Suppressor macrophage treated with lipopolysaccharide for 1 hour (primary cell): ENCODE measurements around the gene CROCC2.

Source experiments
- DNase-seq, 3 donors: peaks; one replicate each; pipeline ENCODE4 v3.0.0-alpha.2; 2020 to 2022

The CROCC2 gene

DNA sequence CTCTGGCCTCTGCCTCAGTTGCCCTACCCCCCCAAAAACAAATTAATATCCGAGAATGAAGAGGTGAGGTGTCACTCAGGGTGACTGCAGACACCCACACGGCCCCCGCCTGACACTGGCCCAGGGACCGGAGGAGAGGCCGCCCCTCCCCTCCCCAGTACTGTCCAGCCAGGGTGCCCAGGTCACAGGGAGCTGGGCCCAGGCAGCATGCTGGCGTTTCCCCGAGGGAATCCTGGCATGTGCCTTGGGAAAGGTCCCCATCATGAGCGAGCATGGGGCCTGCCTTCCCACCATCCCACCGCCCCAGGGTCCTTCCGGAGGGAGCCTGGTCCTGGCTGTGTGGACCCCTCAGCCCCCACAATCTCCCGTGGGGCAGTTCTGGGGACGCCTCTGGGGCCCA, 13.2 kb upstream of the CROCC2 start:
- DNase-seq = no peak

DNA sequence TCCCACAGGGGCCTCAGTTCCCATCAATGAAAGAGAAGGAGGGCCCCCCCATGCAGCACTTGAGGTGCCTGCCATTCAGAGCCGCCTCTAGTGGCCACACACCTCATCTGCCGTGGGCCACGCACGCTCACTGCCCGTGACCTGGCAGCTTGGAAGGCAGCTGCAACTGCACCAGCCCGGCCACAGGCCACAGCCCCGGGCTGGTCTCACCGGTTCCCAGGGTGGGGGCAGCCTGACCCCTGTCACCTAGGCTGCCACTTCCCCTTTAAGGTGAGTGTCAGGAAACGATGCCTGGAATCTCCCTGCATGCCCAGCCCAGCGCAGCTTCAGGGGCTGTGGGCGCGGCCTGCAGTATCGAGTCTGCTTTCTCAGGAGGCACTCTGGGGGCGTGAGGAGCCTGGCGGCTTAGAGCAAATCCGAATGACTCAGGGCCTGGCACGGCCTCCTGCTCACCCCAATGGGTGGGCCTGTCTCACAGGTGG, 12.7 kb upstream of the CROCC2 start:
- DNase-seq = no peak

- no peak for DNase-seq
Measured at GRCh38 chr2:240894006-240894405, 12.1 kb upstream of the CROCC2 start.

DNA sequence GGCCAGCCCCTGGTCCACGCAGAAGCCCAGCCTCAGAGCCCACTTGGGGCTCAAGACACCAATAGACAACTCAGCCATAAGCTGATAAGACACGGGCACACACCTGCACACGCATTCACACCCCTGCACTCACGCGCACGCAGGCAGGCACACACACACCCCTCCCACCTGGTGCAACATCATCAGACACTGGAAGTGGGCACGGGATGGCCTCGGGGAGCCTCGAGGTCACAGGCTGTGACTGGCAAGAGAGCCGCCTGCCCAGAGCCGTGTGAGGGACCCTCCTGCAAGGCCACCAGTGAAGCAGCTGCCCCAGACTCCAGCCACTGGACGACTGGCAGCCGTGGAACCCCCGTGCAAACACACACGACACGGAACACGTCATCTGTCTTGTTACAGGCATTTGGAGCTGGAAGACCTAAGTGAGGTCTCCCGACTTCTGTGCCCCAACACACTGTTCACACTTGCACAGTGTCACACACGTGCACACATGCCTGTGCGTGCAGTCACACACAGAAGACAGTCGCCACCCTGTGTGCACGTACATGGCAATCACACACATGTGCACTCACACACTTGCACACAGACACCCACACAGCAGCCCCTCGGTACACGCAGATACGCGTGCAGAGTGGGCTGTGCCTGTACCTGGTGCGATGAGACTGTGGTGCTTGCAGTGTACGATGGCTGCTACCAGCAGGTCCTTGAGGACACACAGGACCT, 11.1 kb upstream of the CROCC2 start:
- DNase-seq = no peak

DNA sequence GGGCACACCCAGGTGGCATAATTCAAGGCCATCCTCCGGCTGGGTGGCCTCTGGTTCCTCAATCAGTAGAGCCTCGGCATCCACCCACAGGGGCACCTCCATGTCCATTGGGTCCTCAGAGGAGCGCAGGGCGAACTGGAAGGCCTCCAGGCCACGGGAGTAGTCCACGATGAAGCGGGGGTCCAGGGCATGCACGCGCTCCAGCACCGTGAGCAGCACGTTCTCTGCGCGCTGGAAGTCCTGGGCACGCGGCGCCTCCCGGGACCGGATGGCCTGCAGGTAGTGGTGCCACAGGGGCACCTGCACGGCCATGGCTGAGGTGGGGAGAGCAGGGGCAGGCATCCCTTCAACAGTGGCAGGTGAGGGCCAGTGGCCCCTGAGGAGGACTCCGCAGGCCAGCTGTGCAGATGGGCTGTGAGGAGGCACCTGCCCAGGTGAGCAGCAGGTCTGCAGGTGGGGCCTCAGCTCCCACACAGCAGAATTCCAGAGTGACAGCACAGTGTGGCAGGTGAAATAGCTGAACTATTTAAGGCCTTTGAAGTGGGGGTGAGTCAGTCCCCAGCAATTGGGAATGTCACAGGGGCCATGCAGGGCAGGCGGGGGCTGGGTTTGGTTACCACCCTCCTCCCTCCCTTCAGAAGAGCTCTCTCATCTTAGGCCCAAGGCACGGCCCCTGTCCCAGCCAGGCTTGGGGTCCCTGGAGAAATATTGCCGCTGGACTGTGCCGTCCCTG, 10.3 kb upstream of the CROCC2 start, which contains the start of gene MAB21L4:
TSS of gene MAB21L4 (minus strand) at position 501 of the 733 bp plus-strand sequence. CDS start at position 342, 159 bp downstream.
- DNase-seq = no peak

- no peak for DNase-seq
Measured at GRCh38 chr2:240896394-240896793, 9.7 kb upstream of the CROCC2 start.

GRCh38 chr2:240896871-240897692, 9.1 kb upstream of the CROCC2 start:
- no peak for DNase-seq

GRCh38 chr2:240898108-240898730, 7.9 kb upstream of the CROCC2 start:
- no peak for DNase-seq

GRCh38 chr2:240898731-240899467, 7.2 kb upstream of the CROCC2 start:
- DNase-seq = no peak

- no peak for DNase-seq
Measured at GRCh38 chr2:240899468-240899865, 6.7 kb upstream of the CROCC2 start.

DNA sequence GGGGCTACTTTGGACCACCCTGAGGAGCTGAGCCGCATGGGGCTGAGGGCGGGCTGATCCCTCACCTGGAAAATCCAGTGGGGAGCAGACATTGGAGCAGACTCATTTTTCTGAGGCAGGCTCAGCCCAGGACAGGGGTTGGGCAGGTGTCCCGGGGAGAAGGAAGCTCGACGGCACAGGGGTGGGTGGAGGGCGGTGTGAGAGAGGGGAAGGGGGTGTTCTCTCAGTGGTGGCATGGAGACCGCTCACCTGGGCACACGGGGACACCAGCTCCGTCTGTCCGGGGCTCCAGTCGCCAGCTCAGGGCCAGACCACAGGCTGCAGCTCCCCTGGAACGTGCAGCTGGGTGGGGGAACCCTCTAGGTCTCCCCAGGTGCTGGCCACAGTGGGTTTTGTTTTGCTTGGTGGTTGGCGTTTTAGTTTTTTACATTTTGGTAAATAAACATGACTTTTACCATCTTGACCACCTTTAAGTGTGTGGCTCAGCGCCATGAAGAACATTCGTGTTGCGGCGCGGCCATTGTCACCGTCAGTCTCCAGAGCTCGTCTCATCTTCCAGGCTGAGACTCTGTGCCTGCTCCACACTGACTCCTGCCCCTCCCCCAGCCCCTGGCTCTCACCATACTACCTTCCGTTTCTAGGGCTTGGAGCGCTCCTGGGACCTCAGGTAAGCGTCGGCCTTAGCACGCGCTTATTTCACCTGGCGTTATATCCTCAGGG, 5.8 kb upstream of the CROCC2 start:
- DNase-seq = no peak

- DNase-seq = no peak
Measured at GRCh38 chr2:240901986-240902614, 4.0 kb upstream of the CROCC2 start.

DNA sequence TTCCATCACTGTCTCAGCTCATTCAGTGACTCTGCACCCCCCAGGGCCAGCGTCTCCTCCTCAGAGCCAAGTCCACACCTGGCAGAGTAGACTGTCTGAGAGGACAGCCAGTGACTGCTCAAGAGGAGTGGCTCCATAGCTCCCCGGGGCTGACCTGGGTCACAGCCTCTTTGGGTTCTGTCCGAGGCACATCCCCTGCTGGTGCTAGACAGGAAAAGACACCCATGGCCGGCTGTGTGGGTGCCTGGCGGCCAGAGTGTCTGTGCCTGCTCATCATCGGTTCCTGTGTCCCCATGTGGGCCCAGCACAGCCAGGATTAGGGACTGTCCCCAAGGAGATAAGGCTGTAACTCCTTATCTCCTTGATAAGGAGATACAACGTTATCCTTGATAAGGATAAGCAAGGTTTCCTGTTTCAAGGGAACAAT, 3.5 kb upstream of the CROCC2 start:
- no peak for DNase-seq

DNA sequence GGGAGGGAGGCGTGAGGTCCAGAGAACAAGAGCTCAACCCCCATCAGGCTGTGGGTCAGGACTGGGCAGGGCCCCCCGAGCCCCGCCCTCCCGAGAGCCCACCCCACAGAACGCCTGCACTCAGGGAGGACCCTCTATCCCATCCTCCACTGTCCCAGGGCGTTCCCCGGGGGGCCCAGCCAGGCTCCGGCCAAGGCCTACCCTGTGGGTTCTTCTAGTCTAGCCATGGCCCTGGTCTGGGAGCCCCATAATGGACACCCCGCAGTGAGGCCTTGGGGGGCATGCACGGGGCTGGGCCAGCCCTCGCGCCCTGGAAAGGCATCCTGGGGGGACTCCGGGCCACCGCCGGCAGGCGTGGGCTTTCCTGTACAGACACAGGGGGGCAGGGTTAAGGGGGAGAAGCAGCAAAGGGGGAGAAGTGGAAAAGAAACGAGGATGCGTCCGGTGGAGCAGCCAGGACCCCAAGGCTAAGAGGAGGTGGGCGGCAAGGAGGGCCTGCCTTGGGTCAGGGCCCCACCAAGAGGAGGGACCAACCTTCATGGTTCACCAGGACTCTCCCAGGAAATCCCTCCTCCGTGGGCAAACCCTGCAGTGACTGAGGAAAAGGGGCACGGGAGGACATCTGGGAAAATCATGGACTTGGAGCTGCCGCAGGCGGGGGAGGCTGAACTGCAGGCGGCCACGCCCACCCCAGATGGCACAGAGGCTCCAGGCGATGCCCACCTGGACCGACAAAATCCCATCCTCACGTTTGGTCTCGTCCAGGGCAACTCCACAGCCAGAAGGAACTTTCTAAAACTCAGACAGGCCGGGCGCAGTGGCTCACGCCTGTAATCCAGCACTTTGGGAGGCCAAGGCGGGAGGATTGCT, 2.7 kb upstream of the CROCC2 start:
- DNase-seq = no peak

DNA sequence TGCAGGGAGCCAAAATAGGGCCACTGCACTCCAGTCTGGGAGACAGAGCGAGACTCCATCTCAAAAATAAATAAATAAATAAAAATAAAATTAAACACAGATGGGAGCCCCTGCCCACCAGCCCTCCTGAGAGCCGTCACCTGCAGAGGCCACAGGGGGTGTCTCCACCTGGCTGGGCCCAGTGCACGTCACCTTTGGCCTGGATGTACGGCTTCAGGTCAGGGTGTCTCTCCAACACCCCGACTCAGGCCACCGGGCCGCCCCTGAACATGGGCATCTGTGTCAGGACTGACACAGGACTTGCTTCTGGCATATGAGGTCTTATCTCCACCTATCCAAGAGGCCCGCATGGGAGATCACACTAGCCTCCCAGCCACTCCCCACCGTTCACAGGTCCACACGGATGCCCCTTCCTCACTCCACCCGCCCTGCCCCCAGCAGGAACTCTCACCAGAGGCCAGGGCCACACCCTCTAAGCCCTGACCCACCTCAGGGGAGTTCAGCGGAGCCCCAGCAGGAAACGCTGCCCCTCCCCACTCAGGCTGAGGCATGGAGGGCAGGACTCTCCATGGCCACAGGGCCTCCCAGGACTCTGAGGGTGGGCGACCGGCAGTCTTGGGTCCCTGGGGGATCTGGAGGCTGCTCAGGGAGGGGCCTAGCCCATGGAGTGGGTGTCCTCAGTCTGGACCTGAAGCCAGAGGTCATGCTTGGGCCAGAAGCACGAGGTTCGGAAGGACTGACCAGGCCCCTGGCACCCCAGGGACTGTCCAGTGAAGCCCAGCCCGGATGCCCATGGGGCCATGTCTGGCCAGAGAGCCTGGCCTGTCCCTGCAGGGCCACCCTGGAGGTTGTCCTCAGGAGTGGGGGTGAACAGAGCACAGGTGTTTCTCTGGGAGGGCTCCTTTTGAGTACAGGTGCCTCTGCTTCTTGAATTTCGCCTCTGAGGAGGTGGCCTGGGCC, 1.6 kb upstream of the CROCC2 start:
- DNase-seq = no peak

- no peak for DNase-seq
Measured at GRCh38 chr2:240905176-240905781, 857 bp upstream of the CROCC2 start.

DNA sequence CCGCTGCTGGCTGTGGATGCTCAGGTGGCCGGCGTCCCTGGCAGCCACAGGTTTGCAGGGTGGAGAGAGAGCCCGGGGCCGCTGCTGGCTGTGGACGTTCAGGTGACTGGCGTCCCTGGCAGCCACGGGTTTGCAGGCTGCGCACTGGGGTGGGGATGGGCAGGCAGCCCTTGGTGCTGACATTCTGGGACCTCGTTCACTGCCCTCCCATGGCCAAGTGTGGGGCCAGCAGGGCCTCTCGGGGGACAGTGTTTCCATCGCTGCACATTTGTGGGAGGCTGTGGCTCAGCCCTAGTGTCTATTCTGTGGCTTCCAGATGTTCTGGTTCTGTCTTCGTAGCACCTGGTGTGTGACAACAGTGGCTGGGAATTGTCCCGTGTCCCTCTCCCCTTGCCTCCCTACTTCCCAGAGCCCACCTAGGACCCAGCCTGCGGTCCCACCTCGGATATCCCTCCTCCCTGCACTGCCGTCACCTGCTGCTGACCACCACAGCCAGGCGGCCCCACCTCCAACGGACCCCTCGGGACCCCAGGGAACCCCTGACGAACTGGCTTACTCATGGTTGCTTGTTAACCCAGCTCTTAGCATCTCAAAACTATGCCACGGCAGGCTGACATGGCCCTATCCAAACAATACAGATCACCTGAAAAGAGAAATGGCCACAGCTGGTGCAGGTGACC, 915 bp downstream of the CROCC2 start:
- no peak for DNase-seq
